ENCODE data around the gene MYO19.

- TF ChIP-seq CTCF (IDR thresholded peaks at IDR 0.05) (no peak), EZH2phosphoT487 (IDR thresholded peaks at IDR 0.05) (no peak), EZH2 (IDR thresholded peaks at IDR 0.05) (no peak)
Measured at GRCh38 chr17:36535669-36536081, 1.0 kb upstream of the MYO19 start.
